GM13977 (cell line): ENCODE measurements around the gene RUNX2.

Experiments used
- DNase-seq: peaks from one replicate; pipeline ENCODE4 v3.0.0; 2012; ENCODE audit warnings: low spot score
- in situ Hi-C: fragments of 300-500 bp; cut with MboI; formaldehyde crosslinking; loops from one replicate; pipeline ENCODE4 v1.12.0; 2022; ENCODE audit warnings: low sequenced_read_pairs, low pct_unique_long_range_greater_than_20kb, mixed read lengths, inconsistent platforms; ENCODE audit not compliant: unreplicated experiment
- TF ChIP-seq, protein P1 (sequence below): IDR thresholded peaks from 2 replicates; pipeline ENCODE4 v1.5.1; 2012; ENCODE audit warnings: mild to moderate bottlenecking, control low read depth; ENCODE audit not compliant: insufficient read depth; ENCODE audit errors: extremely low read depth, missing control alignments

Gene RUNX2

GRCh38 chr6:45483021-45483420 is 154.9 kb downstream of the RUNX2 start:
- in situ Hi-C loops, result no loop called here
- TF ChIP-seq, protein P1, sequence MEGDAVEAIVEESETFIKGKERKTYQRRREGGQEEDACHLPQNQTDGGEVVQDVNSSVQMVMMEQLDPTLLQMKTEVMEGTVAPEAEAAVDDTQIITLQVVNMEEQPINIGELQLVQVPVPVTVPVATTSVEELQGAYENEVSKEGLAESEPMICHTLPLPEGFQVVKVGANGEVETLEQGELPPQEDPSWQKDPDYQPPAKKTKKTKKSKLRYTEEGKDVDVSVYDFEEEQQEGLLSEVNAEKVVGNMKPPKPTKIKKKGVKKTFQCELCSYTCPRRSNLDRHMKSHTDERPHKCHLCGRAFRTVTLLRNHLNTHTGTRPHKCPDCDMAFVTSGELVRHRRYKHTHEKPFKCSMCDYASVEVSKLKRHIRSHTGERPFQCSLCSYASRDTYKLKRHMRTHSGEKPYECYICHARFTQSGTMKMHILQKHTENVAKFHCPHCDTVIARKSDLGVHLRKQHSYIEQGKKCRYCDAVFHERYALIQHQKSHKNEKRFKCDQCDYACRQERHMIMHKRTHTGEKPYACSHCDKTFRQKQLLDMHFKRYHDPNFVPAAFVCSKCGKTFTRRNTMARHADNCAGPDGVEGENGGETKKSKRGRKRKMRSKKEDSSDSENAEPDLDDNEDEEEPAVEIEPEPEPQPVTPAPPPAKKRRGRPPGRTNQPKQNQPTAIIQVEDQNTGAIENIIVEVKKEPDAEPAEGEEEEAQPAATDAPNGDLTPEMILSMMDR, result no peak
- no peak for DNase-seq

GRCh38 chr6:45483501-45483900 is 155.4 kb downstream of the RUNX2 start:
- in situ Hi-C loops, result no loop called here
- DNase-seq, result no peak
- TF ChIP-seq, protein P1, result no peak

- DNase-seq, result no peak
- in situ Hi-C loops, result no loop called here
- TF ChIP-seq, protein P1, result no peak
Measured at GRCh38 chr6:45486736-45487135, 158.6 kb downstream of the RUNX2 start.

- TF ChIP-seq, protein P1, result no peak
- in situ Hi-C loops, result no loop called here
- no peak for DNase-seq
Measured at GRCh38 chr6:45487645-45488044, 159.5 kb downstream of the RUNX2 start.

DNA sequence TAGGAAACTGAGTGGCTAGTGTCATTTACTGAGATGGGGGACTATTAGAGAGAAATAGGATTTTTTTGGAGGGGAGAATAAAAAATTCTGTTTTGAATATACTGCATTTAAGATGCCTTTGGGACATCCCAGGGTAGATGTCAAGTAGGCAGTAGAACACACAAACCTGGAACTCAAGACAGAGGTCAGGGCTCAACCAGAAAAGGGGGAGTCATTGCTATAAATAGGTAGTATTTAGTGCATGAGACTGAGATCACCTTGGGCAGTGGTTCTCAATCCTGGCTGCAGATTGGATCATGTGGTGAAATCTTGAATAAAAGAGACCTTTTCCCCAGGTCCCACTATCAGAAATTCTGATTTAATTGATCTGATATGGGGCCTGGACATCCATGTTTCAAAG is 160.1 kb downstream of the RUNX2 start:
- in situ Hi-C loops, result no loop called here
- DNase-seq, result no peak
- TF ChIP-seq, protein P1, result no peak

DNA sequence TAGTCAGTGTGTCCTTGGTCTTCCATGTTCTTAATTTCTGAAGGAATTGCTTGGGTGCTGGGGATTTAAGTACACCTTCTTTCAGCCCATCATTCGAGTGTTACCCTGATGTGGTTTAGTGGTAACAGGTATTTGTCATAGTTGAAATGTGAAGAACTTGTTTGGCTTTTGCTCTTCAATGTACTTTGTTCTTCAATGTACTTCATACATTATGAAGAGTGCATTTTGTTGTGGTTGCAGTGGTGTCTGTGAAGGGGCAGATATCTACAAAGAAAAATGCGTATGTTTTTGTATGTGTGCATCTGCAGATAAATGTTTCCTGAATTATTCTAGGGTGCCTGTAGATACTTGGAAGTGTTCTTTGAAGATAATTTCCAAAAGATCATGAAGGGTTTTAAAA is 160.8 kb downstream of the RUNX2 start:
- in situ Hi-C loops, result no loop called here
- TF ChIP-seq, protein P1, result no peak
- DNase-seq, result no peak

DNA sequence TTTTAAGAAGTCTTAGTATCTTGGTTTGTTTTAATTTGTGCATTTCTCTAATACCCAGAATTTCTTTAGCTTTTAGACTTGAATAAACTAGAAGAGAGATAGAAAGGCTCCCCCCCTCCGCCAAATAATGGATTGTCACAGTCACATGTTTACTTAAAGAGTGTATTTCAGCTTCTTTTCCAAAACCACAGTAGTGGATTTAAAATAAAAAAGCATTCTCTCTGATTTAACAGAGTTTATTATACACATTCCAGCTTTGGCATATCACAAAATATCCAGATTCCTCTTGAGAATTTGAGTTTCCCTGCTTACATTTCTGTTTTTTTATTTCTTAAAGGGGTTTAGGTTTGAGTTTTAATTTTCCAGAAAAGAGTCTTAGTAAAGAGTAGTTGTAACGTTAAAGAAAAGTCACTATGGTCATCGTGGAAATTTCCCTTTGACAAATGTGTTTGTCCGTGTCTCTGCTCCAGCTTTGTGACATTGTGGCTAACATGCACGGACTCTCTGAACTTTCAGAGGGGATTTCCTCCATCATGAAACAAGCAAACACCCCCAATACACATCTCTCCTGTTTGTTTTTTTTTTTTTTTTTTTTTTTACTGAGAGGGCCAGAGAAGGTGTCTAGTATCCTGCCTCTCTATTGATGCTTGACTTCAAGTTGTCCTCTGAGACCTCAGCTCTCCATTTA is 163.1 kb downstream of the RUNX2 start:
- no peak for DNase-seq
- in situ Hi-C loops, result no loop called here
- TF ChIP-seq, protein P1, result no peak
